G401 (cell line): Measurements from ENCODE around the gene NKX6-2. TPM values are rescaled to one million over a fixed set of nuclear protein-coding genes. Genes with fewer than 3 reads are reported as not detected.
"Not testable (repeated sequence)": the region's sequence is repeated elsewhere in the genome, so short reads cannot be mapped to it uniquely, and the experiment has no call there.

Experiments
- DNase-seq: peaks from one replicate; pipeline ENCODE4 v3.0.0-alpha.2; 2015; ENCODE audit warnings: low spot score
- in situ Hi-C: cut with HindIII; loops from 2 replicates; pipeline ENCODE4 v1.10.0; 2016; ENCODE audit warnings: low sequenced_read_pairs, mixed read lengths
- total RNA-seq: library from RNA; depleted of rRNA; stranded (reverse); fragments of >200 nt; shearing (Covaris generic); gene quantifications from 2 replicates; pipeline ENCODE4 v1.2.3, GENCODE V29; 2014

NKX6-2 gene
- total RNA-seq, 1 experiment from 2014 or later = not detected

DNA sequence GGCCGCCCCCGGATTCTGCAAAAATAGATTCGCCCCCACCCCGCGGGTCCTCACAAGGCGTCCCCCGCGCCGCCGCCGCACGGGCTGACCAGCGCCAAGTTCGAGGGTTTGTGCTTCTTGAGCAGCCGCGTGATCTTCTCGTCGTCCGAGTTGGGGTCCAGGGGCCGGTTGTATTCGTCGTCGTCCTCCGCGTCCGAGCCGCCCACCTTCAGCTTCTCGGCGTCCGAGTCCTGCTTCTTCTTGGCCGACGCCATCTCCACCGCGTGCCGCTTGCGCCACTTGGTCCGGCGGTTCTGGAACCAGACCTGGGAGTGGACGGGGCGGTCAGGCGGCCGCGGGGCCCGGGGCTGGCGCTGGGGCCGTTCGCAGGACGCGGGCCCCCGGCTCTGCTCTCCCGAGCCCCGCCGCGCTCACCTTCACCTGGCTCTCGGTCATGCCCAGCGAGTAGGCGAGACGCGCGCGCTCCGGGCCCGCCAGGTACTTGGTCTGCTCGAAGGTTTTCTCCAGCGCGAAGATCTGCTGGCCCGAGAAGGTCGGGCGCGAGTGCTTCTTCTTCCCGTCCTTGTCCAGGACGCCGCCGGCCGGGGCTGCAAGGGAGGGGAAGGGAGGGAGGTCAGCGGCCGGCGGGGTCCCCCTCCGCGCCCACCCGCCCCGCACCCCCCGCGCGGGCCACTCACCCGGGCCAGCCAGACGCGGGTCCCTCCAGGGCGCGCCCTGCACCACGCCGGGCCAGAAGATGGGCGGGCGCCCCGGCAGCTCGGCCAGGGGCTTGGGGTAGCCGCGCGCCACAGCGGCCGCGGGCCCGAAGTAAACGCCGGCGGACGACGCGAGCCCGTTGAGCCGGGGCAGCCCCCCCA, 853 bp downstream of the NKX6-2 start:
- in situ Hi-C loops = no loop called here

DNA sequence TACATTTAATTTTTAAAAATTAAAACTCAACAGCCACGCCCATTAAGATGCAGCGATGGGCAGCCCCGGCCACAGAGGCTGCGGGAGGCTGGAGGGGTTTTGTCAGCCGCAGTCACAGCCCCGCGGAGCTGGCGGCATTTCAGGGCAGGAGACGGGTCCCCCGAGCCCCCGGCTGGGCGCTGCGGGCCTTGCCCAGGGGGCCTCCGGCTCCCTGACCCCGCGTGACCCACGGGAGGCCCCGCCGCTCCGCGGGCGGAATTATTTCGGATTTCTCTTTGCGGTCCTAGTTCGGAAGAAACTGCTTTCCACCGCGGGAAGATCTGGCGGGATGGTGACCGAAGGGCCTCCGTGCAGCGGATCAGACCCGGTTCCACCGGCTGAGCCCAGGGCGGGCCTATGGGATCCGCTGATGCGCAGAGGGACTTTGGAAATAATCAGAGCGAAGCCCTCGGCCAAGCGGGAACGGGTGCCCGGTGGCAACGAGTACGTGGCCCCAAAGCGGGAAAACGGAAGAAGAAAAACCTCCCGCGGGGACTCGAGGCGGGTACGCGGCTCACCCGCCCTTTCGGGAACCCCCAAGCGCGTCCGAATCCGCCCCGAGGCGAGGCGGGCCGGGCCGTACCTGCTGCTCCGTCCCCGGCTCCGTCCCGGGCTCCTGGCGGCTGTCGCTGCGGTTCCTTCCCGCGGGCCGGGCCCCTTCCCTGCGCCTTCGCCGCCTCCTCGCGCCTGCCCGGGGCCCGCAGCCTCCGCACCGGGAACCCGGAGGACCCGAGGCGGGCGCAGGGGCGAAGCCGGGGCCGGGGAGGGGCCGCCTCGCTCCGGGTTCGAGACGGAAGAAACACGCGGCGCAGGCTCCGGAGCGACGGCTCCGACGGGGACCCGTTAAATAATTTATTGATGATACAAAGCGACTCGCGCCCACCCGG, 1.7 kb downstream of the NKX6-2 start:
- no peak for DNase-seq
- in situ Hi-C loops = no loop called here

More for the DNA sequence above, 853 bp downstream of the NKX6-2 start:
- DNase-seq = no peak

DNA sequence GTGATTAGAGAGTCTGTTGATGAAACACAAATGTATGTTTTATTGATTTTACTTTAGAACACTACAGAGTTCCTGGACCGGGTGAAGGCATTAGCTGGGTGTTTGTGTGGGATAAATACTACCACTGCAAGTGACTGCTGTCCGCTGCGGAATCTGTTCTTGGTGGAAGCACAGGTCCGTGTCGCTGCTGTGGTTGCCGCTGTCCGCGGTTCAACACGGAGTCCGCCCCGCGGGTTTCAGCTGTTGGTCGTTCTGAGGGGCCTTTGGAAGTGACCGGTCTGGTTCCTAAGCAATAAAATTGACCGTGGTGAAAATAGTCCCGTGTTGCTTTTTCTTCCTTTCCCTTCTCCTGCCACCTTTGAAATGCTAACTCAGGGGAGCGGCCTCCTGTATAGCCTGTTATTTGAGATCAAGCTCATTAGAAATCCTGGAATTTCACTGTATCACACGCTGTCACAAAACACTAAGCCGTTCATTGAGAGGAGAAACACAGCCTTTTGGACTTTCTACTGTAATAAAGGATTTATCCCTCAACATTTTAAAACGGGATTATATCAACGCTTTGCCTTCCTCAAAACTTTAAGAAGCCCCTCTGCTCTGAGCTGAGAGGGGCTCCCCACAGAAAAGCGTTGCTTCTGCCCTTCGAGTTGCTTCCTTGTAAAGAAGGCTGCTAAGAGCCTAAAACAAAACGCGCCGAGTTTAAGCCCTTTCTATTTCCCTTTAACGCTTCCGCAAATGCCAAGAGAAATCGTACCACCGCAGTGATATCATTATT, 2.6 kb downstream of the NKX6-2 start:
- no peak for DNase-seq
- in situ Hi-C loops = no loop called here

DNA sequence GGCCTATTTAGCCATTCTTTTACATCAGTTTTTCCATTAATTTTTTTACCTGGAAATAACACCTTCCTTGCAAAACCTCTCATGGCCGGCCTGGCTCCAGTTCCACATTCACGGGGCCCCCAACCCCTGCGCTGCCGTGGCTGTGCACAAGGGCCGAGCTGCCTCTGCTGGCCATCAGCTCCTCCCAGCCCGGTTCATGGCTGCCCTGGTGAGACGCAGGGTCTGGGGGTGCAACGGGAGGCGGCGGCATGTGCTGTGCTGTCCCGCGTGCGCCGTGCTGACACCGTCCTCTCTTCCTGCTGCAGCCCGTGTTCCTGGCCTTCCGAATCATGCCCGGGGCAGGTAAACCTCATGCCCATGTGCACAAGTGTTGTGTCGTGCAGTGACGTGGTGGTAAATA, 4.4 kb downstream of the NKX6-2 start:
- DNase-seq = no peak
- in situ Hi-C loops = no loop called here

DNA sequence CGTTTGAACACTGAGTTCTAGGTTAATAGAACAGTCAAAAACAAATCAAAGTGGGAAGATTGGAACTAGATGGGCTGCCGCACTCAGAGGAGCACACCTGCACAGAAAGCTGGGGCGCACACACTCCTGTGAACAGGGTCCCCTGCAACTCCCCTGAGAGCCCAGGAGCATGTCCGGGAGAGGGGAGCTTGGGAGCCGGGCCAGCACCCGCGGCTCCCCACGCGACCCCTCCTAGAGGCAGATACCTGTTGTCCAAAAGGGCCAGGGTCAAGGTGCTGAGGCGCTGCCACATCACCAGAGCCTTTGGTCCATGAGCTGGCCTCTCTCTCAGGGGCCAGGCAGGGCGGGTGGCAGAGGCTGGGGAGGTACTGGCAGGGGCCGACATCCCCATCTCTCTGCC, 5.6 kb downstream of the NKX6-2 start:
- in situ Hi-C loops = no loop called here
- no peak for DNase-seq

DNA sequence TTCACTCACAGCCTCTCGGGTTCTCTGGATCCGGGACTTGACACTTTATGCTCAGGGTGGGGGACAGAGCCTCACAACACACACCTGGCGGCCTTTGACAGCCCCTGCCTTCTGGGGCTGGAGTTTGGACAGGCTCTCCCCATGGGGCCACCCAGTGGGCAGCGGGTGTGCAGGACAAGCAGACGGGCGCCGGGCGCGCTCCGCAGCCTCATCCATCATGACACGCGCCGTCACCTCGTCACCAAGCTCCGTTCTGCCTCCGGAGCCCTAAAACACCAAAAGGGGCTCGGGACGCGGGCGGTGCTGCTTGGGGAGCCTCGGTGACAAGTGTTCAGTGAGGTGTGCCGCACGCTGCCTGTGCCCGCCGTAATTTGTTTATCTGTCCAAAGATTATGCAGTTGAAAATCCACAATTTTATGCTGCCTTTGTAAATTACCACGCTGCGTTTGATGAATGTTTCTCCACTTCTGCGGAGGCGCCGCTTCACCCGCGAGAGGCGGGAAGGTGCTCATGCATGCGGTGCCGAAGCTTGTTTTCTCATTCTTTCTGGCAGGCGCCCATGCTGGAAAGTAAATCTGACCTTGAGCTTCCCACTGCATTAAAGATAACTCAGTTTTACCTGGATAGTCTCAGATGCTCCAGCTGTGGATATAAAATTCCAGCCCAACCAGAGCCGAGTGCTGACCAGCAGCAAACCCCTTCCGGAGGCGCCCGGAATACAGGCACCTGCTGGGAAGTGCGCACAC, 6.2 kb downstream of the NKX6-2 start:
- in situ Hi-C loops = no loop called here
- no peak for DNase-seq

DNA sequence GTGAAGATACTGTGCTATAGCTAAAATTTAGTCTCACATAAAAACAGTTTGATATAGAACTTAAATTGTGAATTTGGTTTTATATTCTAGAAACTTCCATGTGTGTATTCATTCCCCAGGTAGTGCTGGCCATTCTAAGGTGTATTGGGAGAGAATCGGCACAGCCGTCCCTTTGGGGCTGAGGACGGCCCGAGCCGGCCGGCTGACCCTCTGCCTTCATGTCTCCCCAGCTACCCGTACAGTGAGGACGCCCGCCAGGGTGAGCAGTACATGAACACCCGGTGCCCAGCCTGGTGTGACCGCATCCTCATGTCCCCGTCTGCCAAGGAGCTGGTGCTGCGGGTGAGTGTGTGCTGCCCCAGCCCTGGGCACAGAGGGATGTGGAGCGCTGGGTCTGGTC, 8.5 kb downstream of the NKX6-2 start:
- no peak for DNase-seq
- in situ Hi-C loops = no loop called here

DNA sequence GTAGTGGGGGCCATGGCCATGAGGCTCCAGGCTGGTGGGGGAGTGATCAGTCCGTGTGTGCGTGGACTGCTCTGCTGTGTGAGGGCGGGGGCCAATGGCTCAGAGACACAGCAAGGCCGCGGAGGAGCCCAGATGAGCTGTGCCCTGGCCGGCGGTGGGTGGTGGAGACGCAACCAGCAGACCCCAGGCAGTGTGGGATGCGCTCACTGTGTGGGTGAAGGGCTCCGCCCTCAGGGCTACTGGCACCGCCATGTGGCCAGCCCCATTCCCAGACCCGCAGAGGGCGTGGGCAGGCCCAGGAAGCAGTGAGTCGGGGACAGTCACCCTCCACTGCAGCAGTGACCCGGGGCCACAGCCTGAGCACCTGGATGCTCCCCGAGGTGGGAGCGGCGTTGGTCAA, 9.1 kb downstream of the NKX6-2 start:
- in situ Hi-C loops = no loop called here
- DNase-seq = no peak

DNA sequence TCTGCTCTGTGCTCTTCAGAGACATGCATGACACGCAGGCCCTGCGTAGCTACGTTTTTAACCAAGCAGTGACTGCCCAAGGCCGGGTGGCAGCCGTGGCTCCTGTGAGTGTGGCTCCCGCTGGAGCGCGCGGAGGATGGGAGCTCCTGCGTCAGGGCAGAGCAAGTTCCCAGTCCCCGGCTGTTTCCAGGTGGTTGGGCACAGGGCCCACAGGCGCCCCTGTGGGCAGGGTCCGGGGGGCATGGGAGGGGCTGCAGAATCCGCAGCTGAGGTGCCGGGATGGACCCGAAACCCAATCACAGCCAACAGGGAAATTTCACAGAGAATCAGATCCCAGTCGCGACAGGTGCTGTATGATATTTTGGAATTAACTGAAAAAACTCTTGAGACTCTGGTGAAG, 9.8 kb downstream of the NKX6-2 start:
- in situ Hi-C loops = no loop called here
- no peak for DNase-seq

DNA sequence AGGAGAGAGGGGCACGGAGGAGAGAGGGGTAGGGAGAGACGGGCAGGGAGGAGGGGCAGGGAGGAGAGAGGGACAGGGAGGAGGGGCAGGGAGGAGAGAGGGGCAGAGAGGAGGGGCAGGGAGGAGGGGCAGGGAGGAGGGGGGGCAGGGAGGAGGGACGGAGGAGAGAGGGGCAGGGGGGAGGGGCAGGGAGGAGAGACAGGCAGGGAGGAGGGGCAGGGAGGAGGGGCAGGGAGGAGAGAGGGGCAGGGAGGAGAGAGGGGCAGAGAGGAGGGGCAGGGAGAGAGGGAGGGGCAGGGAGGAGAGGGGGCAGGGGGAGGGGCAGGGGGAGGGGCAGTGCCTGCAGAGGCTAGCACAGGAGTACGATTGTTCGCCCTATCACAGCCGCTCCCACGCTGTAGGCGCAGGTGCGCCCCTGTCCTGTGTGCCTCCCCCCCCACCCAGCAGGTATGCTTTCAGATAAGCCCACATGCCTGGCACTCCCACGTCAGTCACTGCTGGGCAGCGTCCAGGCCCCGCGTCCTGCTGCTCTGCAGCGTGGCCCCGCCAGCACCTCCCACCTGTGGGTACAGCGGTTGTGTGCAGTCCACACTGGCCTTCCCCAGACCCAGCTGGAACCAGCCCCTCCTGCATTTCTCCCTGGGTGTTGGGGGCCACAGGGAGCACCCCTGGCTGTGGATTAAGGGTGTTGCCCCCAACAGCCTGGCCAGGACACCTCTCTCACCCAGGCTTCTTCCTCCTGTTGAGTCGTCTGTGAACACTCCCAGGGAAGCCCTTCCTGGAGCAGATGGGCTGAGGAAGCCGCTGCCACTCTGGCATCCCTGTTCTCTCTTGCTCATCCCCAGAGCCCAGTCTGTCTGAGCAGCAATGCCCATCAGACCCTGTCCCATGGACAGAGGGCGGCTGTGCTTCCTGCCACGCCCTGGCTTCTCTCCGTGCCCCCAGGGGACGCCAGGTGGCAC, 10.8 kb downstream of the NKX6-2 start:
- peak; percentile 28 for DNase-seq
- in situ Hi-C loops = no loop called here

DNA sequence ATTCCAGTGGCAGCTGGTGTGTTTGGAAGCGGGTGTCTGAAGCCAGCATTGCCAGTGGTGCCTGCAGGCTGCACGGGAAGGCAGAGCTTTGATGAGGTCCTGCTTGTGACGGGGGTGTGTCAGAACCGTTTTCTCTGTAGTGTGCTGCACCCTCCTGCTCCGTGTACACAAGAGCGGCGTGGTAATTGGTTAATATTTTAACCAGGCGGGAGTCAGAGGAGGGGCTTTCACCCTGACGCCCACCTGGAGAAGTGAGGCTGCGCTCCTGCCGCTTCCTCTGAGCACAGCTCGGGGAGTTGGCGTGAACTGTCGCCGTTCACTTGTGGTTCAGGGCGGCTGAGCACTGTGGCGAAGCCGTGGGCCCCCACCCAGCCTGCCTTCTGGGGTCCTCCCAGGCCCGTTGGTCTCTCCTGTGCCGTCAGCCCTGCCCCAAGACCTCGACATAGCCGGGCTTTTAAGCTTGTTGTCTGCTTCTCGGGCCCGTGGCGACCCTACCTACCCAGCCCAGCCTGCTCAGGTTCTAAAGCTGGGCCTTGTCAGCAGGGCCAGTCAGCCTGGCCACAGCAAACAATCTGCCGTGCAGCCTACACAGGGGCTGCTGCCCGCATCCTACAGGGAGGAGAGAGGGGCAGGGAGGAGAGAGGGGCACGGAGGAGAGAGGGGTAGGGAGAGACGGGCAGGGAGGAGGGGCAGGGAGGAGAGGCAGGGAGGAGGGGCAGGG, 11.6 kb downstream of the NKX6-2 start:
- no peak for DNase-seq
- in situ Hi-C loops = no loop called here

DNA sequence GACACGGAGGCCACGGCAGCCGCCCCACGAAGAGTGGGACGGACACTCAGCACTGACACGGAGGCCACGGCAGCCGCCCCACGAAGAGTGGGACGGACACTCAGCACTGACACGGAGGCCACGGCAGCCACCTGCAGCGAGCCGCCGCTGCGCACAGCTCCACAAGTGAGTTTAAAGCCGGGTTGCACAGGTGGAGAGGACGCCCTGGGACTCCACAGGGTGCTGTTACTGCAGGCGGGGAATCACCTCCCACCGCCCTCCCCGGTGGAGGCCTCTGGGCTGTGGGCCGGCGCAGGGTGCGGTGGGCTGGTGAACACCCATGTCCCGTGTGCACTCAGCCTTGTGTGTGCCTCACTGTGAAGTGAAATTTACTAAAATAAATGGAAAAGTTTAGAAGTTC, 13.1 kb downstream of the NKX6-2 start:
- DNase-seq, in situ Hi-C loops: not testable (repeated sequence)

DNA sequence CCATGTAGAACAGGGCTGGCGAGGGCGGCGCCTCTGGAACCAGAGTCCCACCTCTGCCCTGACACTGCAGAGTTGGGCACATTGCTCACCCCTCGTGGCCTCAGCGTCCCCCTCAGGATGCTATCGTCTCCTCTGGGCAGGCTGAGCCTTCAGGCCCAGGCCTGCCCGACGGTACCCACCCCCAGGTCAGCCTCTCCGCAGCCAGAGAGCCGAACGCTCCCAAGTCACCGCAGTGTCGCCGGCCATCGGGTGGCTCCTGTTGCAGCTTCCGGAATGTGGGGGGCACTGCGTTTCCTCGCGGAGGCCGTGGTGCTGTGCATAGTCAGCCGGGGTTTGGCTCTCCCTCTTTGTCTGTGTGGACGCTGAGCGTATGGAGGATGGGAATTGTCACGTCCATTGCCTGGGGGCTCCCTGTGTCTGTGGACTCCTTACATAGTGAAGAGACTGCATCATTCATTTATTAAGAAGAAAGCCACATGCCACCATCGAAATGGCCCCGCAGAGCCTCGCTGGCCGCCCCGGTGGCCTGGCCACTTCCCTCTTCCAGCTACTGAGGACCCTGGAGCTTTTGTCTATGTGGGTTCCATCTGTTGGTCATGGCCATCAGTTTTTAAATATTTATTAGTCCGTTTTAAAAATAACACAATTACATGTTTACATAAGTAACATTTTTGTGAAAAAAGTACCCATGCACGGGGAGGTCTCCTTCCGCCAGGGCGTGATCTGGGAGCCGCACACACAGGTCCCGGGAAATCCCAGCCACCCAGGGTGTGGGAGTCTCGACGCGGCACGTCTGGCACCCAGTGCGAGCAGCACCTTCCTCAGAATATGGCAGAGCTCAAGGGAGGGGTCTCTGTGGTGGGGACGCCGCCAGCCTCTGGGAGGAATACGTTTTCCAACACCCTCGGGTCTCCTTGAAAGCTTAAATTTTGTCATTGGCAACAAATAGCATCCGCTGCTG, 15.6 kb downstream of the NKX6-2 start:
- no peak for DNase-seq
- in situ Hi-C loops = no loop called here

DNA sequence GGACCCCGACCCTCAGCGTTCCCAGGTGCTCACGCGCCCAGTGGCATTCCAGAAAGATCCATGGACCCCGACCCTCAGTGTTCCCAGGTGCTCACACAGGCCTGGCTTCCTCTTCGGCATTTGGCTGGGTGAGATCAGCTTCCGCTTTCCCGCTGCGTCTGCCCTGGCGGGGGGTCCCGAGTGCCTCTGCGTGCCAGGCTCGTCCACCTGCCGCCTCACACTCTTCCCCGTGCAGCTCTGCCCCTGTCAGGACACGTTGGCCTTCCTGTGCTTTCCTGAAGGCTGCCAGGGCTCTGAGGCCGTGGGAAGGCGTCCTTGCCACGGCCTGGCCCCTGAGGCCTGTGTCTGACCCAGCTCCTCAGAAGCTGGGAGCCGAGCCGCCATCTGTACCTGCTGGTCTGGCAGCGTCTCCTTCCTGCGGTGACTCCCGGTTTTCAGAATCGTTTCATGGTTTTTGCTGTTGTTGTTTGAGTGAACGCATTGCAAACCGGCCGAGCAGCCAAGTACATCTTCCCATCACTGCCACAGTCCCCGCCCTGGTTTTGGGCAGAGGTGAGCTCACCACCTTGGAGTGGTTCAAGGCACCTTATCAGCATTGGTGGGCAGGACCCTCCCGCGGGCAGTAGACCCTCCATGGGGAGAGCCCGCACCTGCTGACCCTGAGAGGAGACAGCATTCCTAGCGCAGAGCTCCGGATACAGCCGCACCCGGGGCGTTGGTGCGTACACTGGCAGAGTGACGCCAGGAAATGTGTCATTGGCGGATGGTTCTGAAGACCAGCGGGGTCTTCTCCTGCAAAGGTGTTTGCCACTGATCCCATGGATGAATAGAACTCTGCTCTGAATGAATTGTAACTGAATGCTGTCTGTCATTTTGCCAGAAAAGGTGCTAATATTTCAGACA, 17.4 kb downstream of the NKX6-2 start:
- in situ Hi-C loops = no loop called here
- DNase-seq = peak; percentile 77

DNA sequence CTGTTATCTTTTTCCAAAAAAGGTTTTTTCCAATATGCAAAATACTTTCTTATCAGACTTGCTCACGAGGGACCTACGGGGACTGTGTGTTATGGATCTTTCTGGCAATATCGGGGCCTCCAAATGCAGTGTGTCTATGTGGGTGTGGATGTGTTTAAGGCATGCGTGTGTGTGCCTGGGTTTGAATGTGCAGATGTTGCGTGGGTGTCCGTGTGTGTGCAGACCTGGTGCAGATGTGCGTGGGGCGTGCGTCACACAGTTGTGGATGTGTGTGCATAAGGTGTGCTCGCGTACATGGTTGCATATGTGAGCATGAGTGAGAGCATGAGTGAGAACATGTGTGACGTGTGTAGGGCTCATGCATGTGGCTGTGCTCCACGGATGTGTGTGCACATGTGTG, 19.7 kb downstream of the NKX6-2 start:
- no peak for DNase-seq
- in situ Hi-C loops = no loop called here
